ENCODE results near the gene FCAMR.

Gene FCAMR

DNA sequence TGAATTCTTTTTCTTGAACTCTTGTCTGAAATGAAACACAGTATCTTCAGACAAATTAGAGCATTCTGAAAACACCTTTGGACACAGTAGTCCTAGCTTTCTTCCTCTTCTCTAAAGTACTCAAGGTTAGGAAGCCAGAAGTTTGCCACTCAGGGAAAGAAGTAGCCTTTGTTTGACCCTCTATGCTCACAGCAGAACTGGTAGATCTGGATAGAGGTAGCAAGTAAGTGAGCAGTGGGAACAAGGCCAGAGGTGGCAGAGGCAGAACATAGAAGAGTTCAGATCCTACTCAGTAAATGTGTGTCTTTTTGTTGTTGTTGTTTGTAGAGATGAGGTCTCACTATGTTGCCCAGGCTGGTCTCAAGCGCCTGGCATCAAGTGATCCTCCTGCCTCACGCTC lies 16.6 kb downstream of the FCAMR start:
- no peak overlapping the region for H3K27ac ChIP-seq

DNA sequence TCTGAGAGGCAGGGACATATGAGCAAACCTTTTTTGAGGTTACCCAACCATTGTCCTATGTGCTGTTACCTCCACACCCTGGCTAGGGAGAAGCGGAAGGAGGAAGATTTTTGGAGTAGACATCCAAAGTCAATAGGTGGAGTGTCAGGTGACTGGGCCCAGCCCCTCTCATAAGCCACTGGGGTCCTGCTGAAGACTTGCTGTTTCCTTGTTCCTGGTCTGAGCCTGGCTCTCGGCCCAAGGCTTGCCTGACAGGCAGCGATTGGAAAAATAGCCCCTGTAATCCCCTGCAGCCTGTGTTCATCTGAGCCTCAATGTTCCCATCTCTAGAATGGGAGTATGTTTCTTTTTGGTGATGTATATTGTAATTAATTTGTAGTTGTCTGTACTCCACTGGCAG lies 17.1 kb downstream of the FCAMR start:
- no peaks in the 10 kb centered on the region for H3K4me1 ChIP-seq
- H3K4me2 ChIP-seq (ENCODE audit: low read length), result no peak overlapping the region
- H2AFZ ChIP-seq, result no peak overlapping the region
- H3K27ac ChIP-seq, result no peak overlapping the region
- no peak for TF ChIP-seq CTCF (IDR thresholded peaks at IDR 0.05)
- H3K4me3 ChIP-seq (ENCODE audit: low read depth, low read length), result no peak overlapping the region
- no peaks in the 10 kb centered on the region for H3K27me3 ChIP-seq (ENCODE audit: control insufficient read depth, insufficient read depth, low read length)
- H3K79me2 ChIP-seq, result no peaks in the 10 kb centered on the region
- H3K9me3 ChIP-seq (ENCODE audit: control insufficient read depth, low read length), result no peaks in the 10 kb centered on the region
- H3K9ac ChIP-seq, result no peak overlapping the region
- no peaks in the 10 kb centered on the region for H3K36me3 ChIP-seq (ENCODE audit: control insufficient read depth, insufficient read depth, low read length)

More for the DNA sequence above, 16.6 kb downstream of the FCAMR start:
- no peak for TF ChIP-seq CTCF (IDR thresholded peaks at IDR 0.05)
- Histone ChIP-seq H3K27me3 (ENCODE audit: control insufficient read depth, insufficient read depth, low read length) (no peaks in the 10 kb centered on the region), H3K4me1 (no peaks in the 10 kb centered on the region), H3K36me3 (ENCODE audit: control insufficient read depth, insufficient read depth, low read length) (no peaks in the 10 kb centered on the region), H3K4me3 (ENCODE audit: low read depth, low read length) (no peak overlapping the region), H3K4me2 (ENCODE audit: low read length) (no peak overlapping the region), H3K9ac (no peak overlapping the region), H3K79me2 (no peaks in the 10 kb centered on the region), H3K9me3 (ENCODE audit: control insufficient read depth, low read length) (no peaks in the 10 kb centered on the region), H2AFZ (no peak overlapping the region)

GRCh38 chr1:206952171-206952570 lies 18.1 kb downstream of the FCAMR start:
- H3K27me3 ChIP-seq (ENCODE audit: control insufficient read depth, insufficient read depth, low read length), result no peaks in the 10 kb centered on the region
- H3K4me3 ChIP-seq (ENCODE audit: low read depth, low read length), result no peak overlapping the region
- TF ChIP-seq CTCF (IDR thresholded peaks at IDR 0.05), result no peak
- no peak overlapping the region for H2AFZ ChIP-seq
- H3K9ac ChIP-seq, result no peak overlapping the region
- no peaks in the 10 kb centered on the region for H3K4me1 ChIP-seq
- no peaks in the 10 kb centered on the region for H3K9me3 ChIP-seq (ENCODE audit: control insufficient read depth, low read length)
- no peak overlapping the region for H3K4me2 ChIP-seq (ENCODE audit: low read length)
- H3K27ac ChIP-seq, result no peak overlapping the region
- H3K36me3 ChIP-seq (ENCODE audit: control insufficient read depth, insufficient read depth, low read length), result no peaks in the 10 kb centered on the region
- no peaks in the 10 kb centered on the region for H3K79me2 ChIP-seq

DNA sequence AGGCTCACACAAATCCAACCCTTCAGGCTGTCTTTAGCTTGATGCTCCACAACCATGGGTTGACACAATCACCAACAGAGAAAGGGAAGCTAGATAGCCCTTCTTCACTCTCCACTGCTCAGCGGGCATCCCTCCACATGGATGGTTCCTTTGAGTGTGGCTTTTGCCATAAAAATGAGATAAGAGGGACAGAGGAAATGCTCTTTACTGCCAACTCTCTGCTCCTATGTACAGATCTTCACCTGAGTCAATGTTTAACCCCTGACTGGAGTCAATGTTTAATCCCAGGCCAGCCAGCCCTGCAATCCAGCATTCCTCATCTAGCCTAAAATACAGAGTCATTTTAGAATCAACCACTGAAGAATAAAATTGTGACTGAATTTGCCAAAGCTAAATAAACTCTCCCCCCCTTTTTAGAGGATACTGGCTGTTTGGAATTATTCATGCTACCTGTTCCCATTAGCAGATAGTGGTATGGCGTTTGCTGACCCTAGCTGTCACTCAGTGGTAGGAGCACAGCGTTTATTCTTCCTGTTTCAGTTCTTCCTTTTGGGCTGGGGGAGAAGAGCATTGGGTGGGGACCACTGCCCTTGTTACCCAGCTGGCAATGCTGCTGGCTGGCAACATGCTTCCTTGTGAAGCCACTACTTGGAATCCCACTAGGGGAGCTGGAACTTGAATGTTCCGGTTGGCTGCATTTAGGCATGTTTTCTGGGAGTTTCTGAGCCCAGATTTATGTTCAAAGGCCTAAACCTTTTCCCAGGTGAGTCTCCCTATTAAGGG lies 18.8 kb downstream of the FCAMR start:
- Histone ChIP-seq H3K36me3 (ENCODE audit: control insufficient read depth, insufficient read depth, low read length) (no peaks in the 10 kb centered on the region), H3K9ac (no peak overlapping the region), H3K27ac (no peak overlapping the region), H3K79me2 (no peaks in the 10 kb centered on the region), H3K4me1 (no peaks in the 10 kb centered on the region), H3K4me2 (ENCODE audit: low read length) (no peak overlapping the region), H3K4me3 (ENCODE audit: low read depth, low read length) (no peak overlapping the region), H3K9me3 (ENCODE audit: control insufficient read depth, low read length) (no peaks in the 10 kb centered on the region), H3K27me3 (ENCODE audit: control insufficient read depth, insufficient read depth, low read length) (no peaks in the 10 kb centered on the region), H2AFZ (no peak overlapping the region)
- no peak for TF ChIP-seq CTCF (IDR thresholded peaks at IDR 0.05)

- Histone ChIP-seq H3K79me2 (no peaks in the 10 kb centered on the region), H3K9ac (no peak overlapping the region), H3K27me3 (ENCODE audit: control insufficient read depth, insufficient read depth, low read length) (no peaks in the 10 kb centered on the region), H3K4me2 (ENCODE audit: low read length) (no peak overlapping the region), H3K9me3 (ENCODE audit: control insufficient read depth, low read length) (no peaks in the 10 kb centered on the region), H2AFZ (no peak overlapping the region), H3K4me1 (no peaks in the 10 kb centered on the region), H3K4me3 (ENCODE audit: low read depth, low read length) (no peak overlapping the region), H3K27ac (no peak overlapping the region), H3K36me3 (ENCODE audit: control insufficient read depth, insufficient read depth, low read length) (no peaks in the 10 kb centered on the region)
- no peak for TF ChIP-seq CTCF (IDR thresholded peaks at IDR 0.05)
Measured at GRCh38 chr1:206949641-206950040, 20.6 kb downstream of the FCAMR start.
